Stomach (tissue), 19 donors: Measurements from ENCODE around the gene PRDM12. TPM values are rescaled to one million over a fixed set of nuclear protein-coding genes. Genes with fewer than 3 reads are reported as not detected.
A peak's percentile ranks its signal among the peaks of the same experiment; 100 is the strongest.

Experiments
- DNase-seq, 2 donors: peaks; one replicate each; pipeline versions ENCODE4 v3.0.0 to v3.0.0-alpha.2; 2013 to 2019
- H3K27ac ChIP-seq, 5 donors: fragments of 200-600 bp in 4 of 5; sonication (generic) in 4 of 5; one replicate each; pipeline ENCODE4 v1.5.1; 2013 to 2019; ENCODE audit warnings: mild to moderate bottlenecking in 1 of 5, moderate library complexity in 1 of 5
- H3K27me3 ChIP-seq, 3 donors: fragments of 200-600 bp; sonication (generic); one replicate each; pipeline ENCODE4 v1.5.1; 2017 to 2019; ENCODE audit warnings: mixed run types in 1 of 3
- H3K36me3 ChIP-seq, 4 donors: fragments of 200-600 bp; sonication (generic); 1 replicate in 3 of 4; 2 replicates in 1 of 4; pipeline ENCODE4 v1.5.1; 2016 to 2019
- H3K4me1 ChIP-seq, 4 donors: fragments of 200-600 bp; sonication (generic); one replicate each; pipeline ENCODE4 v1.5.1; 2016 to 2019
- H3K4me3 ChIP-seq, 4 donors: fragments of 200-600 bp; sonication (generic) in 3 of 4; one replicate each; pipeline ENCODE4 v1.5.1; 2016 to 2019; ENCODE audit warnings: mild to moderate bottlenecking in 1 of 4
- H3K9me3 ChIP-seq, 4 donors: fragments of 200-600 bp; sonication (generic); one replicate each; pipeline ENCODE4 v1.5.1; 2016 to 2019
- EP300 ChIP-seq: sonication (generic); formaldehyde crosslinking; IDR thresholded peaks from one replicate; pipeline ENCODE4 v1.6.1; 2017; ENCODE audit warnings: antibody characterized with exemption
- POLR2A ChIP-seq, 4 donors: fragments of 450-650 bp; IDR thresholded peaks; one replicate each; pipeline ENCODE4 v1.6.1; 2016; ENCODE audit warnings: antibody characterized with exemption in 4 of 4, control low read depth in 2 of 4, mild to moderate bottlenecking in 1 of 4, moderate library complexity in 1 of 4
- POLR2AphosphoS5 ChIP-seq, 3 donors: sonication (generic); formaldehyde crosslinking; IDR thresholded peaks; one replicate each; pipeline ENCODE4 v1.6.1; 2016; ENCODE audit warnings: antibody characterized with exemption in 3 of 3
- WGBS, 5 donors: extraction: QIAGEN DNeasy Blood & Tissue Kit in 3 of 5; methylation state at CpG; one replicate each; pipeline versions ENCODE4 v1.1.5 to v1.1.7; 2013 to 2018; 5-methylcytosine and 5-hydroxymethylcytosine counted together
- intact Hi-C: fragments of 100-400 bp; cut with DNase I; formaldehyde crosslinking; loops from one replicate; pipeline ENCODE4 v1.15.1; 2023; ENCODE audit warnings: low total_unique reads
- long read RNA-seq, 10 donors: transcript quantifications; one replicate each; lab custom pipeline, GENCODE V29; 2026
- polyA plus RNA-seq, 3 donors: library from polyadenylated mRNA; stranded (reverse); fragments of 200-250 nt; gene quantifications; one replicate each; pipeline ENCODE4 v1.2.3, GENCODE V29; 2013
- total RNA-seq, 5 donors: library from RNA; depleted of rRNA; stranded (reverse); fragments of >200 nt; gene quantifications; one replicate each; pipeline versions ENCODE4 v1.1.0 to v1.2.3, GENCODE V29; 2014 to 2016
- TF ChIP-seq, protein P1 (sequence below), 7 experiments: fragments of 450-650 bp in 4 of 7; fragments of 200-600 bp in 3 of 7; sonication (generic) in 3 of 7; IDR thresholded peaks; one replicate each; pipeline ENCODE4 v1.5.1; 2016 to 2019; ENCODE audit warnings: antibody characterized with exemption in 7 of 7, control low read depth in 2 of 7, mild to moderate bottlenecking in 1 of 7
- donor health status: healthy with polysubstance abuse.
- donor health status: Bipolar disorder and iron deficiency.
- donor health status: healthy.

Gene PRDM12
- not detected for total RNA-seq
- polyA plus RNA-seq, result under 1 TPM in 1 of 3 donors, not detected in 2; 0.08 TPM
- long read RNA-seq, donor 1, result 0 reads
- long read RNA-seq, donor 2, result 0 reads
- long read RNA-seq, donor 3, result 0 reads
- long read RNA-seq, donor 4, result 0 reads
- long read RNA-seq, donor 5, result 0 reads
- long read RNA-seq, donor 6, result 0 reads
- long read RNA-seq, donor 7, result 0 reads
- long read RNA-seq, donor 8, result 0 reads
- long read RNA-seq, donor 9, result 0 reads
- long read RNA-seq, donor 10, result 0 reads

DNA sequence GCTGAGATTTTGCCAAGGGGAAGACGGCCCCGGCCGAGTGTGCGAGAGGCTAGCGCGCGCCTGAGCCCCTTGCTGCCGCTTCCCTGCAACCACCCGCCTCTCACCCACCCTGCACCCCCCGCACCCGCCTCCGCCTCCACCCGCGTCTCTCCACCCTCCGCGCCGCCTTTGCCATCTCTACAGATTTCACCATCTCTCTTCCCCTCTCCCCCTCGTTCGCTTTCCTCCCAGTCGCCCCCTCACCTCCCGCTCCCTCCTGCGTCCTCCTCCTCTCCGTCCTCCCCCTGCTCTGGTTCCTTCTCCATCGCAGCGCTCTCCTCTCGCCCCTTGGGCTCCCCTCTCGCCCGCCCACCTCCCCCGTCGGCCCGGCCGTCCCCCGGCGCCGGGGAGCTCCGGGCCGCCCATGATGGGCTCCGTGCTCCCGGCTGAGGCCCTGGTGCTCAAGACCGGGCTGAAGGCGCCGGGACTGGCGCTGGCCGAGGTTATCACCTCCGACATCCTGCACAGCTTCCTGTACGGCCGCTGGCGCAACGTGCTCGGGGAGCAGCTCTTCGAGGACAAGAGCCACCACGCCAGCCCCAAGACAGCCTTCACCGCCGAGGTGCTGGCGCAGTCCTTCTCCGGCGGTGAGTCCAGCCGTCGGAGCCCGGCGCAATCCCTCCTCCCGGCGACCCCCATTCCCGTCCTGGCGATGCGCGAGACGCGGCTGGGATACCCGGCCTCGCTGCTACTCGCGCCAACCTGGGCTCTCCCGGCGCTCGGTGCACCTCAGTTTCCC is at the start of gene PRDM12:
TSS of gene PRDM12 (plus strand) at position 344 of the 778 bp plus-strand sequence. CDS start at position 404, 60 bp downstream.
- TF ChIP-seq EP300 (no peak), POLR2A (IDR thresholded peaks at IDR 0.05) (no peak), POLR2AphosphoS5 (IDR thresholded peaks at IDR 0.05) (no peak)
- TF ChIP-seq, protein P1, sequence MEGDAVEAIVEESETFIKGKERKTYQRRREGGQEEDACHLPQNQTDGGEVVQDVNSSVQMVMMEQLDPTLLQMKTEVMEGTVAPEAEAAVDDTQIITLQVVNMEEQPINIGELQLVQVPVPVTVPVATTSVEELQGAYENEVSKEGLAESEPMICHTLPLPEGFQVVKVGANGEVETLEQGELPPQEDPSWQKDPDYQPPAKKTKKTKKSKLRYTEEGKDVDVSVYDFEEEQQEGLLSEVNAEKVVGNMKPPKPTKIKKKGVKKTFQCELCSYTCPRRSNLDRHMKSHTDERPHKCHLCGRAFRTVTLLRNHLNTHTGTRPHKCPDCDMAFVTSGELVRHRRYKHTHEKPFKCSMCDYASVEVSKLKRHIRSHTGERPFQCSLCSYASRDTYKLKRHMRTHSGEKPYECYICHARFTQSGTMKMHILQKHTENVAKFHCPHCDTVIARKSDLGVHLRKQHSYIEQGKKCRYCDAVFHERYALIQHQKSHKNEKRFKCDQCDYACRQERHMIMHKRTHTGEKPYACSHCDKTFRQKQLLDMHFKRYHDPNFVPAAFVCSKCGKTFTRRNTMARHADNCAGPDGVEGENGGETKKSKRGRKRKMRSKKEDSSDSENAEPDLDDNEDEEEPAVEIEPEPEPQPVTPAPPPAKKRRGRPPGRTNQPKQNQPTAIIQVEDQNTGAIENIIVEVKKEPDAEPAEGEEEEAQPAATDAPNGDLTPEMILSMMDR (IDR thresholded peaks at IDR 0.05), result no peak
- WGBS, 5 donors, result 2 to 7% (median 4%) methylated on average over 50 to 76 of the region's 76 CpGs
- H3K27me3 ChIP-seq, result peaks cover 60 to 95% (median 95%) of the 10 kb centered on the region in 3 donors
- peak within 1 kb of the TSS in 3 of 4 donors; percentile 8 to 38 (median 19) for H3K4me3 ChIP-seq
- intact Hi-C loops, result no loop called here
- H3K9me3 ChIP-seq, result no peaks in the 10 kb centered on the region
- no peaks in the 10 kb centered on the region for H3K36me3 ChIP-seq
- H3K27ac ChIP-seq, result no peak within 1 kb of the TSS
- no peak for DNase-seq
- H3K4me1 ChIP-seq, result peaks cover 54 to 74% (median 72%) of the 10 kb centered on the region in 4 donors

DNA sequence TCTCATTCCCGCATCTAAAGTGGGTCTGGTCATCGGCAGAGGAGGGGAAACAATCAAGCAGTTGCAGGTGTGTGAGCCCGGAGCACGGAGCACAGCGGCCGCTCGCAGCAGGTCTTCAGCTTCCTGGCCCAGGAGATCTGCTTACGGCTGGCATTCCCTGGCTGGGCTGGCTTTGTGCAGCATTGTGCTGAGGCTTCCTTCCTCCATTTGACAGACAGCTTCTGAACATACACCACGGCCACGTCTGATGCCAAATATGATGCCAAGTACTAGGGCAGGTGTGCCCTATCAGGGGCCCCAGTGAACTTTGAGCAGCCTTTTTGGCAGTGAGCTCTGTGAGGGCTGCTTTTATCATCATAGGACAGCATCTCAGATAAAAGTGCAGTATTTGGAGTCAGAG is 47.9 kb upstream of the PRDM12 start:
- intact Hi-C loops, result no loop called here
- peaks cover 82 to 98% (median 96%) of the 10 kb centered on the region in 4 donors for H3K36me3 ChIP-seq
- 78 to 92% (median 89%) methylated on average over 5 to 10 of the region's 10 CpGs for WGBS, 5 donors

DNA sequence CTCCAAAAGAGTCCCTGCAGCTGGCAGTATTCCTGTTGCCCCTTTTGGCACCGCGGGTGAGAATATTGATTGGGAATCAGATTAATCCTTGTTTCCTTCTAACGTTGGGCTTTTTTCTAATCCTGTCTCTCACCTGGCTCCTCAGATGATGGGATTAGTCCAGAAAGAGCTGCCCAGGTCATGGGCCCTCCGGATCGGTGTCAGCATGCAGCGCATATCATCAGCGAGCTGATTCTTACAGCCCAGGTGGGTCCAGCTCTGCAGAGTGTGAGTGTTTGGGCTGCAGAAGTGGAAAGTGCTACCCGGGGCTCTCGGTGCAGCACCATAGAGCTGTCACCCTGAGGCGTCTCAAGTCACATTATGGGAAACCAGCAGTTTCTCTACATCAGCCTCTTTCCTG is 40.9 kb upstream of the PRDM12 start:
- intact Hi-C loops, result no loop called here
- Histone ChIP-seq H3K27ac (no peak overlapping the region), H3K4me1 (no peaks in the 10 kb centered on the region), H3K9me3 (no peaks in the 10 kb centered on the region), H3K36me3 (peaks cover 85 to 100% (median 100%) of the 10 kb centered on the region in 4 donors), H3K27me3 (no peaks in the 10 kb centered on the region), H3K4me3 (no peak overlapping the region)
- WGBS, 5 donors, result 87 to 92% (median 89%) methylated on average over 9 to 10 of the region's 10 CpGs
- DNase-seq, result no peak
- TF ChIP-seq POLR2AphosphoS5 (IDR thresholded peaks at IDR 0.05) (no peak), EP300 (no peak), POLR2A (IDR thresholded peaks at IDR 0.05) (no peak)
- TF ChIP-seq, protein P1 (IDR thresholded peaks at IDR 0.05), result no peak

More for the DNA sequence above, 47.9 kb upstream of the PRDM12 start:
- DNase-seq, result no peak
- TF ChIP-seq, protein P1 (IDR thresholded peaks at IDR 0.05), result no peak
- TF ChIP-seq EP300 (no peak), POLR2AphosphoS5 (IDR thresholded peaks at IDR 0.05) (no peak), POLR2A (IDR thresholded peaks at IDR 0.05) (no peak)
- peaks cover 0 to under 1% (median 0%) of the 10 kb centered on the region in 4 donors for H3K4me1 ChIP-seq
- no peak overlapping the region for H3K27ac ChIP-seq
- no peaks in the 10 kb centered on the region for H3K27me3 ChIP-seq
- no peak overlapping the region for H3K4me3 ChIP-seq
- H3K9me3 ChIP-seq, result no peaks in the 10 kb centered on the region

DNA sequence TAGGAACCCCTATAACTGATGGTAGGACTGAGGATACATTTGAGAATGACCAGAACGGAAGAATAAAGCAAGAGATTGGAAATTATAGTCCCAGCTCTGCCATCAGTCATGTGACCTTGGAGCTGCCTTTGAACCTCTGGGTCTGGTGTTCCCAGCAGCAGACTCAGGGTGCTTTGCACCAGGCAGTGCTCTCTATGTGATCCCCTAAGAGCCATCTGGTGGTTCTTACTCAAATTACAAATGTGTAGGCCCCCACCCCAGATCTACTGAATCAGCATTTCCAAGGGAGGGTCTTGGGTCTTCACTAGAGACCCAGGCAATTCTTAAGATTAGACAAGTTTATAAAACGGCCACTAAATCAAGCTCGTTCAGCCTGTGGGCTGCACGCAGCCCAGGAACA is 40.2 kb upstream of the PRDM12 start:
- H3K36me3 ChIP-seq, result peaks cover 84 to 100% (median 100%) of the 10 kb centered on the region in 4 donors
- H3K27ac ChIP-seq, result no peak overlapping the region
- 85 to 96% (median 91%) methylated on average over 4 of the region's 4 CpGs for WGBS, 5 donors
- no peak overlapping the region for H3K4me3 ChIP-seq
- no peaks in the 10 kb centered on the region for H3K9me3 ChIP-seq
- no peaks in the 10 kb centered on the region for H3K4me1 ChIP-seq
- no peak for DNase-seq
- intact Hi-C loops, result no loop called here
- TF ChIP-seq, protein P1 (IDR thresholded peaks at IDR 0.05), result no peak
- no peak for TF ChIP-seq EP300
- TF ChIP-seq POLR2AphosphoS5 (IDR thresholded peaks at IDR 0.05), result no peak
- no peak for TF ChIP-seq POLR2A (IDR thresholded peaks at IDR 0.05)
- no peaks in the 10 kb centered on the region for H3K27me3 ChIP-seq
